ENCODE data around the gene PCDHA1. TPM values are rescaled to one million over a fixed set of nuclear protein-coding genes. Genes with fewer than 3 reads are reported as not detected.

PCDHA1 gene
- total RNA-seq, 2 donors from 2014 or later = not detected

- H3K27ac ChIP-seq = no peak within 1 kb of the TSS
- H3K4me3 ChIP-seq = peak within 1 kb of the TSS in 1 of 2 donors; percentile 36
- no peaks in the 10 kb centered on the region for H3K36me3 ChIP-seq
- H3K27me3 ChIP-seq = no peaks in the 10 kb centered on the region
- TF ChIP-seq CTCF (IDR thresholded peaks at IDR 0.05) = peak in 1 of 2 donors; percentile 45
- no peak for DNase-seq (ENCODE audit: low spot score)
- H3K9me3 ChIP-seq = peaks cover 0 to 19% of the 10 kb centered on the region in 2 donors
- no peaks in the 10 kb centered on the region for H3K4me1 ChIP-seq
Observed at GRCh38 chr5:140855772-140856674, 70.1 kb downstream of the PCDHA1 start, which contains the start of gene PCDHA10. Gene PCDHA10 (plus strand): TSS chr5:140855897. CDS start chr5:140856049, 152 bp downstream.

- H3K4me1 ChIP-seq = no peaks in the 10 kb centered on the region
- no peak overlapping the region for H3K27ac ChIP-seq
- H3K9me3 ChIP-seq = peaks cover 0 to 29% of the 10 kb centered on the region in 2 donors
- H3K36me3 ChIP-seq = no peaks in the 10 kb centered on the region
- no peak for TF ChIP-seq CTCF (IDR thresholded peaks at IDR 0.05)
- no peak overlapping the region for H3K4me3 ChIP-seq
- DNase-seq (ENCODE audit: low spot score) = no peak
- H3K27me3 ChIP-seq = no peaks in the 10 kb centered on the region
Observed at GRCh38 chr5:140857177-140857986, 71.4 kb downstream of the PCDHA1 start.

- Histone ChIP-seq H3K27me3 (no peaks in the 10 kb centered on the region), H3K9me3 (peaks cover 0 to 32% of the 10 kb centered on the region in 2 donors)
Observed at GRCh38 chr5:140857987-140858240, 72.0 kb downstream of the PCDHA1 start.

GRCh38 chr5:140862441-140863295 is 76.7 kb downstream of the PCDHA1 start:
- DNase-seq (ENCODE audit: low spot score) = no peak
- no peak for TF ChIP-seq CTCF (IDR thresholded peaks at IDR 0.05)
- Histone ChIP-seq H3K4me3 (no peak overlapping the region), H3K27ac (no peak overlapping the region), H3K36me3 (no peaks in the 10 kb centered on the region), H3K4me1 (no peaks in the 10 kb centered on the region), H3K9me3 (peaks cover 0 to 26% of the 10 kb centered on the region in 2 donors), H3K27me3 (no peaks in the 10 kb centered on the region)

More at GRCh38 chr5:140857987-140858240, 72.0 kb downstream of the PCDHA1 start:
- no peak for DNase-seq (ENCODE audit: low spot score)
- H3K36me3 ChIP-seq = no peaks in the 10 kb centered on the region
- H3K27ac ChIP-seq = no peak overlapping the region
- no peak for TF ChIP-seq CTCF (IDR thresholded peaks at IDR 0.05)
- no peak overlapping the region for H3K4me3 ChIP-seq
- no peaks in the 10 kb centered on the region for H3K4me1 ChIP-seq

- peaks cover 0 to 32% of the 10 kb centered on the region in 2 donors for H3K9me3 ChIP-seq
- H3K4me3 ChIP-seq = peak within 1 kb of the TSS in 1 of 2 donors; percentile 7
- H3K27ac ChIP-seq = no peak within 1 kb of the TSS
- H3K36me3 ChIP-seq = no peaks in the 10 kb centered on the region
- no peaks in the 10 kb centered on the region for H3K27me3 ChIP-seq
- peak in 1 of 2 donors; percentile 32 for TF ChIP-seq CTCF (IDR thresholded peaks at IDR 0.05)
- H3K4me1 ChIP-seq = no peaks in the 10 kb centered on the region
- no peak for DNase-seq (ENCODE audit: low spot score)
Observed at GRCh38 chr5:140868721-140869554, 83.0 kb downstream of the PCDHA1 start, which contains the start of gene PCDHA11. Gene PCDHA11 (plus strand): TSS chr5:140868957. CDS start chr5:140869104, 147 bp downstream.
